ENCODE measurements around the gene CTBP2. TPM values are rescaled to one million over a fixed set of nuclear protein-coding genes. Genes with fewer than 3 reads are reported as not detected.

CTBP2 gene
- polyA plus RNA-seq, 1 donor (not counting 4 experiments of a cell fraction or from before 2014, with no cell fraction given) = 76.0 TPM

DNA sequence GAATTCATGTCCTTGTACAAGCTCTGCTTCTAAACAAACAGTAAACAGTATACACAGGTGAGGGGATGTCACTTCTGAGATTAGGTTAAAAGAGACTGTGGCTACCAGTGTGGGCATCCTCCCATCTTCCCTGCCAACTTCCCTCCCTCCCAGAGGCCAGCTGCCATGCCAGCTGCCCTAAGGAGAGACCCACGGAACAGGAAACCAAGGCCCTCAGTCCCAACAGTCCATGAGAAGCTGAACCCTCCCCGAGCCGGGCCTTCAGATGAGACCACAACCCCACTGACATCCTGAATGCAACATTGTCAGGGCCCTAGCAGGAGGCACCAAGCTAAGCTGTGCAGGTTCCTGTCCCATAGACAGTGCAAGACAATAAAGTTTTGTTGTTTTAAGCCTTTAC lies 106.1 kb downstream of the CTBP2 start:
- Histone ChIP-seq H3K27ac (ENCODE audit: control insufficient read depth, insufficient read depth, low read length) (no peak overlapping the region), H3K9ac (ENCODE audit: control insufficient read depth, extremely low read depth, insufficient read depth, low read length) (no peak overlapping the region), H3K4me3 (ENCODE audit: control insufficient read depth in 2 of 3, extremely low read depth in 1 of 3, insufficient read depth in 2 of 3, low read depth in 1 of 3, low read length in 3 of 3) (no peak overlapping the region), H3K4me2 (ENCODE audit: control insufficient read depth, extremely low read depth, insufficient read depth, low read depth, low read length) (no peak overlapping the region), H3K9me3 (ENCODE audit: control insufficient read depth, low read depth, low read length) (no peaks in the 10 kb centered on the region), H3K27me3 (ENCODE audit: control insufficient read depth, extremely low read depth, insufficient read depth, low read length) (no peaks in the 10 kb centered on the region), H3K4me1 (ENCODE audit: control insufficient read depth, extremely low read depth, insufficient read depth, low read length) (no peaks in the 10 kb centered on the region), H3K36me3 (ENCODE audit: control insufficient read depth in 2 of 2, extremely low read depth in 1 of 2, insufficient read depth in 2 of 2, low read length in 2 of 2) (peaks cover 13 to 34% of the 10 kb centered on the region in 2 experiments), H3K79me2 (ENCODE audit: control insufficient read depth, insufficient read depth, low read length) (peaks cover 96% of the 10 kb centered on the region), H4K20me1 (ENCODE audit: control insufficient read depth, extremely low read depth, insufficient read depth, low read length) (peaks cover 30% of the 10 kb centered on the region), H2AFZ (ENCODE audit: control insufficient read depth, low read length) (no peak overlapping the region), H3K9me1 (ENCODE audit: control insufficient read depth, extremely low read depth, insufficient read depth, low read length) (no peaks in the 10 kb centered on the region)
- TF ChIP-seq EZH2 (IDR thresholded peaks at IDR 0.05; ENCODE audit: low read length) = no peak
- TF ChIP-seq, protein P1, sequence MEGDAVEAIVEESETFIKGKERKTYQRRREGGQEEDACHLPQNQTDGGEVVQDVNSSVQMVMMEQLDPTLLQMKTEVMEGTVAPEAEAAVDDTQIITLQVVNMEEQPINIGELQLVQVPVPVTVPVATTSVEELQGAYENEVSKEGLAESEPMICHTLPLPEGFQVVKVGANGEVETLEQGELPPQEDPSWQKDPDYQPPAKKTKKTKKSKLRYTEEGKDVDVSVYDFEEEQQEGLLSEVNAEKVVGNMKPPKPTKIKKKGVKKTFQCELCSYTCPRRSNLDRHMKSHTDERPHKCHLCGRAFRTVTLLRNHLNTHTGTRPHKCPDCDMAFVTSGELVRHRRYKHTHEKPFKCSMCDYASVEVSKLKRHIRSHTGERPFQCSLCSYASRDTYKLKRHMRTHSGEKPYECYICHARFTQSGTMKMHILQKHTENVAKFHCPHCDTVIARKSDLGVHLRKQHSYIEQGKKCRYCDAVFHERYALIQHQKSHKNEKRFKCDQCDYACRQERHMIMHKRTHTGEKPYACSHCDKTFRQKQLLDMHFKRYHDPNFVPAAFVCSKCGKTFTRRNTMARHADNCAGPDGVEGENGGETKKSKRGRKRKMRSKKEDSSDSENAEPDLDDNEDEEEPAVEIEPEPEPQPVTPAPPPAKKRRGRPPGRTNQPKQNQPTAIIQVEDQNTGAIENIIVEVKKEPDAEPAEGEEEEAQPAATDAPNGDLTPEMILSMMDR (optimal IDR thresholded peaks at IDR 0.05 in 1 of 3, IDR thresholded peaks at IDR 0.05 in 1 of 3, conservative IDR thresholded peaks at IDR 0.05 in 1 of 3; ENCODE audit: extremely low read depth in 1 of 3, insufficient read depth in 2 of 3, low read length in 3 of 3) = no peak
- DNase-seq (ENCODE audit: low read depth, low spot score) = no peak
- dilution Hi-C loops (cut with MboI; ENCODE audit: extremely low pct_ligation_motif_present, low sequenced_read_pairs) = no loop called here
- no peak for FAIRE-seq

DNA sequence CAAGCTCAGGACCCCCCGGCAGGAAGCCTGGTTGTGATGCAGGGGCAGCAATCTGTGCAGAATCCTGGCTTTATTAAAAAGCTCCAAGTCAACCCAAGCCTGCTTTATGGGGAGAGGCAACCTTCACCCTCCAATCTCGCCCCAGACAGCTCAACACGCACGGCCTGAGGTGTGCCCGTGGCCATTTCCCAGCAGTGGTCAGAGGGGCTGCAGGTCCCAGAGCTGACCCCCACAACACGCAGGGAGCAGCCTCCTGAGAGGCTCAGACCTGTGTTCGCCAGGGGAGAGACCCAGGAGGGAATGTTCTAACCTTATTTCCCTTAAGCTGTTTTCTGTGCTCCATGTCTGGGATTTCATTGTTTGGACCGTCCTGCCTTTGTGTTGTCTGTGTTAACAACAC lies 108.2 kb downstream of the CTBP2 start:
- dilution Hi-C loops (cut with MboI; ENCODE audit: extremely low pct_ligation_motif_present, low sequenced_read_pairs) = no loop called here
- Histone ChIP-seq H3K9me1 (ENCODE audit: control insufficient read depth, extremely low read depth, insufficient read depth, low read length) (no peaks in the 10 kb centered on the region), H3K9me3 (ENCODE audit: control insufficient read depth, low read depth, low read length) (no peaks in the 10 kb centered on the region), H3K9ac (ENCODE audit: control insufficient read depth, extremely low read depth, insufficient read depth, low read length) (no peak overlapping the region), H4K20me1 (ENCODE audit: control insufficient read depth, extremely low read depth, insufficient read depth, low read length) (peaks cover 34% of the 10 kb centered on the region), H3K27ac (ENCODE audit: control insufficient read depth, insufficient read depth, low read length) (no peak overlapping the region), H3K4me2 (ENCODE audit: control insufficient read depth, extremely low read depth, insufficient read depth, low read depth, low read length) (no peak overlapping the region), H3K4me3 (ENCODE audit: control insufficient read depth in 2 of 3, extremely low read depth in 1 of 3, insufficient read depth in 2 of 3, low read depth in 1 of 3, low read length in 3 of 3) (no peak overlapping the region), H3K79me2 (ENCODE audit: control insufficient read depth, insufficient read depth, low read length) (peaks cover 96% of the 10 kb centered on the region), H3K4me1 (ENCODE audit: control insufficient read depth, extremely low read depth, insufficient read depth, low read length) (peaks cover 11% of the 10 kb centered on the region), H2AFZ (ENCODE audit: control insufficient read depth, low read length) (no peak overlapping the region), H3K27me3 (ENCODE audit: control insufficient read depth, extremely low read depth, insufficient read depth, low read length) (no peaks in the 10 kb centered on the region), H3K36me3 (ENCODE audit: control insufficient read depth in 2 of 2, extremely low read depth in 1 of 2, insufficient read depth in 2 of 2, low read length in 2 of 2) (peaks cover 8 to 34% of the 10 kb centered on the region in 2 experiments)
- FAIRE-seq (no peak), DNase-seq (ENCODE audit: low read depth, low spot score) (no peak)
- TF ChIP-seq, protein P1 (optimal IDR thresholded peaks at IDR 0.05 in 1 of 3, IDR thresholded peaks at IDR 0.05 in 1 of 3, conservative IDR thresholded peaks at IDR 0.05 in 1 of 3; ENCODE audit: extremely low read depth in 1 of 3, insufficient read depth in 2 of 3, low read length in 3 of 3) = no peak
- no peak for TF ChIP-seq EZH2 (IDR thresholded peaks at IDR 0.05; ENCODE audit: low read length)

Measured in keratinocyte (primary cell).